AG09319 (cell line): ENCODE measurements around the gene FNDC4.

ENCODE experiments used
- DNase-seq: peaks from one replicate; pipeline ENCODE4 v3.0.0-alpha.2; 2010; ENCODE audit warnings: low read depth; ENCODE audit errors: extremely low read depth
- CTCF ChIP-seq: IDR thresholded peaks from 2 replicates; pipeline ENCODE4 v1.5.1; 2011; ENCODE audit warnings: low read depth, mild to moderate bottlenecking, inconsistent platforms, low read length, moderate library complexity

The FNDC4 gene

GRCh38 chr2:27453968-27454367 lies 41.0 kb downstream of the FNDC4 start:
- TF ChIP-seq CTCF = no peak
- no peak for DNase-seq

GRCh38 chr2:27451095-27451494 lies 43.9 kb downstream of the FNDC4 start:
- no peak for TF ChIP-seq CTCF
- DNase-seq = no peak

GRCh38 chr2:27448381-27448780 lies 46.6 kb downstream of the FNDC4 start:
- TF ChIP-seq CTCF = no peak

GRCh38 chr2:27446057-27446456 lies 48.9 kb downstream of the FNDC4 start:
- no peak for TF ChIP-seq CTCF
- DNase-seq = no peak

More at GRCh38 chr2:27448381-27448780, 46.6 kb downstream of the FNDC4 start:
- DNase-seq = no peak

GRCh38 chr2:27445615-27446014 lies 49.4 kb downstream of the FNDC4 start:
- TF ChIP-seq CTCF = no peak

GRCh38 chr2:27445155-27445554 lies 49.8 kb downstream of the FNDC4 start:
- no peak for TF ChIP-seq CTCF
- no peak for DNase-seq

More at GRCh38 chr2:27445615-27446014, 49.4 kb downstream of the FNDC4 start:
- DNase-seq = no peak

GRCh38 chr2:27442920-27443282 lies 52.1 kb downstream of the FNDC4 start:
- no peak for DNase-seq
- no peak for TF ChIP-seq CTCF
